GM12878 (cell line): Measurements from ENCODE around the gene GAS2. TPM values are rescaled to one million over a fixed set of nuclear protein-coding genes. Genes with fewer than 3 reads are reported as not detected.

Experiments
- ATF3 ChIP-seq: IDR thresholded peaks from 2 replicates; pipeline ENCODE4 v1.6.1; 2011; ENCODE audit warnings: low read depth, mild to moderate bottlenecking, low read length, moderate library complexity, borderline replicate concordance; ENCODE audit errors: extremely low read depth
- E2F8 ChIP-seq: fragments of 450-650 bp; IDR thresholded peaks from 2 replicates; pipeline ENCODE4 v1.6.1; 2018; ENCODE audit warnings: mild to moderate bottlenecking, low read depth, moderate library complexity; ENCODE audit not compliant: partially characterized antibody
- HDAC2 ChIP-seq: fragments of 200-600 bp; sonication (generic); IDR thresholded peaks from 2 replicates; pipeline ENCODE4 v1.6.1; 2017
- KLF5 ChIP-seq: fragments of 450-650 bp; IDR thresholded peaks from 2 replicates; pipeline ENCODE4 v1.6.1; 2014; ENCODE audit warnings: mild to moderate bottlenecking; ENCODE audit not compliant: partially characterized antibody
- MEF2B ChIP-seq: fragments of 450-650 bp; IDR thresholded peaks from 2 replicates; pipeline ENCODE4 v1.6.1; 2018; ENCODE audit warnings: mild to moderate bottlenecking, moderate library complexity; ENCODE audit not compliant: partially characterized antibody, poor library complexity, severe bottlenecking
- NFYA ChIP-seq: IDR thresholded peaks from 2 replicates; pipeline ENCODE4 v1.6.1; 2011; ENCODE audit warnings: low read depth, mild to moderate bottlenecking, low read length, improper control_type of control experiment, borderline replicate concordance
- POLR2A ChIP-seq: IDR thresholded peaks from 2 replicates; pipeline ENCODE4 v1.6.1; 2011; ENCODE audit warnings: low read depth, mild to moderate bottlenecking, low read length
- POU2F2 ChIP-seq: IDR thresholded peaks from 3 replicates; pipeline ENCODE4 v1.6.1; 2011; ENCODE audit warnings: low read depth, mild to moderate bottlenecking, low read length, borderline replicate concordance
- WRNIP1 ChIP-seq: IDR thresholded peaks from 2 replicates; pipeline ENCODE4 v1.6.1; 2011; ENCODE audit warnings: low read depth, low read length, improper control_type of control experiment, borderline replicate concordance
- YY1 ChIP-seq: IDR thresholded peaks from 2 replicates; pipeline ENCODE4 v1.6.1; 2011; ENCODE audit warnings: low read depth, mild to moderate bottlenecking, low read length
- polyA plus RNA-seq, 11 experiments: library from polyadenylated mRNA; depleted of rRNA in 4 of 11; unstranded in 6 of 11; stranded (reverse) in 5 of 11; fragments of >200 nt; fragmentation: Nextera tagmentation in 4 of 11; fragmentation: Illumina TruSeq in 1 of 11; extraction: Ambion mirVana in 4 of 11; extraction: Trizol in 1 of 11; gene quantifications; 1 replicate in 1 of 11; 2 replicates in 10 of 11; pipeline versions ENCODE4 v1.2.1 to v1.2.3, GENCODE V29; 2011 to 2016; ENCODE audit warnings: inconsistent platforms in 2 of 11, missing spikeins in 2 of 11, low read depth in 1 of 11
- total RNA-seq, 4 experiments: library from RNA; depleted of rRNA in 3 of 4; stranded (reverse); fragments of >200 nt in 3 of 4; fragmentation: Illumina TruSeq in 1 of 4; extraction: Trizol in 1 of 4; gene quantifications; 2 replicates each; pipeline versions ENCODE4 v1.2.1 to v1.2.3, GENCODE V29; 2013 to 2021

The GAS2 gene
- total and polyA plus RNA-seq, 10 of the 15 experiments (the other 5 are each of a cell fraction or from before 2014, with no cell fraction given), result 16.4 to 81.4 (median 26.2) TPM

- TF ChIP-seq E2F8 (no peak), KLF5 (no peak), POU2F2 (no peak), ATF3 (no peak), POLR2A (no peak), MEF2B (no peak), WRNIP1 (no peak), YY1 (no peak), NFYA (no peak), HDAC2 (no peak)
Observed at GRCh38 chr11:22734628-22735345, 68.4 kb downstream of the GAS2 start (continued).
